ENCODE results near the gene WFIKKN1.

The WFIKKN1 gene

DNA sequence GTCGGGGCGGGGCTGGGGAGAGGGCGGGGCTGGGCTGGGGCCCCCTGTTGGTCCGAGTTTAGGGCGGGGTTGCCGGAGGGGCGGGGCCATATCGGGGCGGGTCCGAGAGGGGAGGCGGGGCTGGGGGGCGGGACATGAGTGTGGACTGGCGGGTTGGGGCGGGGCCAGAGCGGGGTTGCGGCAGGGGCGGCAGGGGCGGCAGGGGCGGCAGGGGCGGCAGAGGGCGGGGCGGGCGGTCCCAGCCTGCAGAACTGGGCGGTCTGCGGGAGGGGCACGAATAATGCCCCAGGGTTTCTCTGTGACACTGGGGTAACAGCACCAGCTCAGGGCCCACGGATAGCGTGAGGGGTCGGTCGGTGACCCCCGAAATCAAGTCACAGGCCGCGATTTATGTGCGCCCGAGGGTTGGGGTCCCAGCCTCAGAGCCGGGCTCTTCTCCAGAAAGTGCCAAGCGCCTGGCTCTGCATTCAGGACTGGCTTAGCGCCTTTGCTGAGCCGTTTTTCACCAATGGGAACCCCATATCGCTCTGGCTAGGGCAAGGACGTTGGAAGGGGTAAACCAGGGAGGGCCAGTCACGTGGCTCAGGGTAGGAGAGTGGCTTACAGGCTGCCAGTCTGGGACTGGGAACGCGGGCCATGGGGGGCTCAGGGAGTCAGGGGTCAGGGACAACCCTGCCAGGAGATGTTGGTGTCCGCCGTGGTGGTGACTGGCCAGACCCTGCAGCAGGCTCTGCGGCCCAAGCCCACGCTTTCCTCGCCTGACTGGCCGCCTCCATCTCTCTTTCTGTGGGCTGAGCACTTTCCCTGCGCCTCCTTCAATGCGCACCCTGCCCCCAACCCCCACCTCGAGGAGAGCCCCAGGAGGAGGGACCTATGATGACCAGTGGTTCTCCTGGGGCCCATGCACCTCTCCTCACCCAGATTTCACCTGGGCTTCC, 6.6 kb downstream of the WFIKKN1 start:
- DNase-seq (ENCODE audit: low read depth, low spot score): no peak

DNA sequence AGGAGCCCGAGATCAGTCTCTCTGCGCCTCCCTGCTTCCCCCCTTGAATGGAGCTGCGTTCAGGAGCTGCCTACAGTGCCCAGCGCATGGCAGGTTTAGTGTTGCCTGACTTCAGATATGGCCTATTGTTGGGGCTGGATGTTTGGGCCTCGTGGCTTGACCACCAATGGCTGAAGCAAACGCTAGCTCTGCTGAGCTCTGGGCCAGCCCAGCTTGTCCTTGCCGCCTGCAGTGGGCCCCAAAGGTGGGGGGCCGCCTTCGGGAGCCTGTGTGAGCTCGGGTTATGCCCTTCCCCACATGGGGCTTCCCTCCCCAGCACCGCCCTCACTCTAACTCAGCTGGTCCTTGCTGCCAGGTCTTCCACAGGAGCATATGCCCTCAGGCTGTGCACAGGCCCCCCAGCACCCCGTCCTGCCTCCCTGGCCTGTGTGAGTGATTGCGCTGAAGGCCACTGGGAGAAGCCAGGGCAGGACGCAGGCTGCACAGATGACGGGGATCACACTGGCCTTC, 7.3 kb downstream of the WFIKKN1 start:
- DNase-seq (ENCODE audit: low read depth, low spot score): no peak

DNA sequence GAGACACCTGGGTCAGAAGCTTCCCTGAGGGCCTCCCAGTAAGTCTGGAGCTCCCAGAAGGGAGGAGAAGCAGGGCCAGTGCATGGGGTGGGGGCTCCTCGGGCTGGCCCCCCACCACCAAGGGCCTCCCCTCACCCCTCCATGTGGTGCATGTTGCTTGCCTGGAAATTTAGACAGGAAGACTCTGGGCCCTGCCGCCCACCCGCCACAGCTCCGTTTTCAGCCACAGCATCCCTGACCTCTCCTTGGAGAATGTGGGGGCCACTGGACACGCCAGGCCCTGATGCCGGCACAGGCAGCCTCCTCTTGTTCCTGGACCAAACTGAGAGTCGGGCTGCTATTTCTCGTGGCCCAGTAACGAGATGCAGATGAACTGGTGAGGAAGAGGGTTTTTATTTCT, 8.1 kb downstream of the WFIKKN1 start:
- DNase-seq (ENCODE audit: low read depth, low spot score): no peak

DNA sequence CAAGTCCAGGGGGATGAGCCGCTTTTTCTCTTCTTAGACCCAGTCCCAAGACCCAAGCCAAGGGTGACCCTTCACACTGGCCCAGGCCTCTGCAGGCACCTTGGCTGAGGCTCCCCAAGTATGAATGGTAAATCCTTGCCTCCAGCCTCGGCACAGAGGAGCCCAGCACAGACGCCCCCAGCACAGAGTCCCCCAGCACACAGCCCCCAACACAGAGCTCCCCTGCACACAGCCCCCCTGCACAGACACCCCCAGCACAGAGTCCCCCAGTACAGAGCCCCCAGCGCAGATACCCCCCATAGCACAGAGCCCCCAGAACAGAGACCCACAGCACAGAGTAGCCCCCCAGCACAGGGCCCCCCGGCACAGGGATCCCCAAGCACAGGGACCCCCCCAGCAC, 9.8 kb downstream of the WFIKKN1 start:
- no peak for DNase-seq (ENCODE audit: low read depth, low spot score)

DNA sequence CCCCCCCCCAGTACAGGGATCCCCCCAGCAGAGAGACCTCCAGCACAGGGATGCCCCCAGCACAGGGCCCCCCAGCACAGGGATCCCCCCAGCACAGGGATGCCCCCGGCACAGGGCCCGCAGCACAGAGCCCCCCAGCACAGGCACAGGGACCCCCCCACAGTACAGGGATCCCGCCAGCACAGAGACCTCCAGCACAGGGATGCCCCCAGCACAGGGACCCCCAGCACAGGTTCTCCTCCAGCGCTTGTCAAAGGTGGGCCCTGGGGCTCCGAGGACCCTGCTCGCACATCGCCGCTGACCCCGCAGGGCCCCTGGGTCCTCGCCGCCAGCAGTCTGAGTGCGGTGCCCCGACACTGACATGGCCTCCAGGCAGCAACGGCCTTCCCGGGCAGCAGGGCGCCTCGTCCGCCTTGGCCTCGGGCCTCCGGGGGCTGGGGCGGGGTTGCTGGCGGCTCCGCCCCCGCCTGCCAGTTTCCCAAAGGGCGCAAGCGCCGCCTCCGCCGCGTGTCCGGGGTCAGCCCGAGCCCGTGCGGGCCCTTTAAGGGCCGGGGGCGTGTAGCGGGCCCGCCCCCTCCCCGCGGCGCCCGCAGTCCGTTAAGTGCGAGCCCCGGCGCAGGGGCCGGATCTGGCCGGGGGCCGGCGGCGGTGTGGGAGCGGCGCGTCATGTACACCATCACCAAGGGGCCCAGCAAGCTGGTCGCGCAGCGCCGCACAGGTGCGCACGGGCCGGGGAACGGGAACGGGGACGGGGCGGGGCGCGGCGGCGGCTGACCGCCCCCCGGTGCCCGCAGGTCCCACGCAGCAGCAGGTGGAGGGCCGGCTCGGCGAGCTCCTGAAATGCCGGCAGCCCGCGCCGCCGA, 10.8 kb downstream of the WFIKKN1 start, which contains the start of gene MCRIP2:
Gene MCRIP2 (plus strand): TSS at position 503 of the 863 bp plus-strand sequence. CDS start 164 bp downstream, at position 667.
- DNase-seq (ENCODE audit: low read depth, low spot score): no peak

DNA sequence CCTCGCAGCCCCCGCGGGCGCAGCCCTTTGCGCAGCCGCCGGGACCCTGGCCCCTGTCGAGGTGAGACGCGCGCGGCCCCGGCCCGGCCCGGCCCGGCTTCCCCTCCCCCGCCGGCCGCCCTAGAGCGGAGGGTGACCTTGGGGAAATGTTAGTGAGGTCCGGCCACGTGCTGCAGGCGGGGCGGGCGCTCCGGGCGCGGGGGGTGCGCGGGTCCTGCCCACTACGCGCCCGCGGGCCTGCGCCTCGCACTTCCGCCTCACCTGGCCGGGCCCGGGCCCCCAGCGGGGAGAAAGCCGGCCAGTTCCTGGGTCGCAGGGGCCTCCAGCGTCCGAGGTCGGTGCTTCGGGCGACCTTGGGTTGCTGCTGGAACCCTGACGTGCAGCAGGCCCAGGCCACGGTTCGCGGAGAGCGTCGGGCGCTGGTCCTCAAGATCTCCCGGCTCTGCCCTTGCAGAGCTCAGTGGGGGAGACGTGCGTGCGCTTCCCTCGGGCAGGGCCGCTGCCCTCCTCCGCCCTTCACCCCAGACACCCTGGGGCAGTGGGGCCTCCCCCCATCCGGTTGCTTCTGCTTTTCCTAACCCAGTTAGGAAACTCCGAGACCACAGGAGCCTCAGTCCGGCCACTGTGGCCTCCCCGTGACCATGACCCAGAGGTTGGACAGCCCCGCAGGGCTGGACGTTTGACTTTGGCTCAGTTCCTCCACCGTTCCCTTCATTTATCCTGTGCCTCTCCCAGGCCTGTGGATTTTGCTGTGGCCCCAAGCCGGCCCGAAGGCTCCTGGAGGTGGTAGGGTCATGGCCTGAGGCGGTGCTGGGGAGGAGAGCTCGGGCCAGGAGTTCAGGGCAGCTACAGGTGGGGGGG, 11.6 kb downstream of the WFIKKN1 start:
- DNase-seq (ENCODE audit: low read depth, low spot score): no peak

DNA sequence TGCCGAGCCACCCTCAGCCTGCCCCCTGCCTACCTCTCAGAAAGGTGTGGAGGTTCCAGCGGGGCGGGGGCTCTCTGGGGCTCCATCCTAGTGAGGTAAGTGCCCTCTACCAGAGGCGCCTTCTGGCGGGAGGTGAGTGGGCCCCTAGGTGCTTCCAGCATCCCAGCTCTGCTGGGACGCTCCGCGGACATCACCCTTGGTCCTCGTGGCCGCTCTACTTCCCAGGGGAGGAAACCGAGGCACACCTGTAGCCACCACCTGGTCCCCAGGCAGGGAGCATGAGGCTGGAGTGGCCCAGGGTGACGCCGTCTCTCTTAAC, 12.2 kb downstream of the WFIKKN1 start:
- DNase-seq (ENCODE audit: low read depth, low spot score): no peak

DNA sequence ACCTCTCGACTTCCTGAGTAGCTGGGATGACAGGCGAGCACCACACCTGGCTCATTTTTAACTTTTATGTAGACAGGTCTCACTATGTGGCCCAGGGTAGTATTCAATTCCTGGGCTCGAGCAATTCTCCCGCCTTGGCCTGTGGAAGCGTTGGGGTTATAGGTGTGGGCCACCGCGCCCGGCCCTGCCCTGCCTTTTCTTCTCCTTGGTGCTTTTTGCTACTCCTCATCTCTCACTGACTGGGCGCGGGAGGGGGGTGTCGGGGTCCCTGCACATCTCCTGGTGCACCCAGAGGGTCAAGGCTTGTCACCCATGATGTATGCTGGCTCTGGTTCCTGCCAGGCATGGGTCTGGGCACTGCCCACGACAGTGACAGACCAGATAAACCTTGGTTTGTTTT, 13.8 kb downstream of the WFIKKN1 start:
- no peak for DNase-seq (ENCODE audit: low read depth, low spot score)

DNA sequence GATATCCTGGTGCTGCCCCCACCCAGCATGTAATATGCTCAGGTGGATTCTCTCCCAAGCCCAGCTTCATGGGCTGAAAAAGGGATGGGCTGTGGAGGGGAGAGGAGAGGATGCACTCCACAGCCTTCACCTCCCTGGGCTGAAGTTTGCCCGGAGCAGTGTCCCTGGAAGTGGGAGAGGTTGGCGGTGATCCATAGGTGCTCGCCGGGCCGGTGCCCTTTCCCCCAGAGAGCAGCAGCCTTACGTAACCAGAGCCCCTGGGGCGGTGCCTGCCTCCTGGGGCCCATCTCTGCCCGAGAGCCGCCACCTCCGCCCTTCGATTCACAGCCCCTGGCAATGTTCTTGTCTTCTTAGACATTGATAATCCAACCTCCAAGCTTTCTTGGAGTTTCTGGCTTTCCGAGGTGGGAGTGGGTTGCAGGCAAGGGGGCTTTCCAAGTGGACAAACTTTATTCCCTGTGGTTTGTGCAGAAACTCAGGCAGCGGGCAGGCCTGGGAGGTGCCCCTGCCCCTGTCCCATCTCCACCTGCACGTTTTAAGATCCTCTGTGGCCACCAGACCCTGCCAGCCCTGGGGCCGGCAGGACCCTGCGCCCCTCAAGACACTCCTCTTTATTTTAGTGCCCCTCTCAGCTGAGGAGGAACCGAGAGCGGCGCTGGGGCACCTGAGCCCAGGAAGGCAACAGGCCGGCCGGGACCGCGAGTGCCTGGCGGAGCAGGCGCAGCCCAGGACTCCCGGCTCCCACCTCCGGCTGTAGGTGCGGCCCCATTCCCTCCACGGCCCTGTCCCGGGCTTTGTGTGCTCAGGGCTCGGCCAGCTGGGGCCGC, 15.3 kb downstream of the WFIKKN1 start:
- no peak for DNase-seq (ENCODE audit: low read depth, low spot score)

DNA sequence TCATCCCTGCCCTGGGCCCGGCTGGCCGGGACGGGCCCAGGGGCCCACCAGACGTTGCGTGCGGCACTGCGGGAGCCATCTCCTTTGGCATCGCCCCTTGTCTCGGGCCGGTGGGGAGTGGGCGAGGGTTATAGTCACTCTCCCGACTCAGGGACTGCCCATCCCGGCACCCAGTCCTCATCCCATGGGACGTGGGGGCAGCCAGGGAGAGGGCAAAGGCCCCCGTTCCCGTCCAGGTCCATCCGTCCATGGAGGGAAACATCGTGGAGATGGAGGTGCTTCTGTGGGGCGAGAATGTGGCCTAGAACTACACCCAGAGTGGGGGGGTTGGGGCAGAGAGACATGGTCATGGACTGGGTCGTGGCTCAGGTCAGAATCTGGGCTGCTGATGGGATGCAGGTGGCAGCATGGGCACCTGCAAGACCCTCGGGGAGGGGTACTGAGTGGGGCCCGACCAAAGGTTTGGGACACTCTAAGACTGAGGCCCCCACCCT, 15.9 kb downstream of the WFIKKN1 start:
- no peak for DNase-seq (ENCODE audit: low read depth, low spot score)

DNA sequence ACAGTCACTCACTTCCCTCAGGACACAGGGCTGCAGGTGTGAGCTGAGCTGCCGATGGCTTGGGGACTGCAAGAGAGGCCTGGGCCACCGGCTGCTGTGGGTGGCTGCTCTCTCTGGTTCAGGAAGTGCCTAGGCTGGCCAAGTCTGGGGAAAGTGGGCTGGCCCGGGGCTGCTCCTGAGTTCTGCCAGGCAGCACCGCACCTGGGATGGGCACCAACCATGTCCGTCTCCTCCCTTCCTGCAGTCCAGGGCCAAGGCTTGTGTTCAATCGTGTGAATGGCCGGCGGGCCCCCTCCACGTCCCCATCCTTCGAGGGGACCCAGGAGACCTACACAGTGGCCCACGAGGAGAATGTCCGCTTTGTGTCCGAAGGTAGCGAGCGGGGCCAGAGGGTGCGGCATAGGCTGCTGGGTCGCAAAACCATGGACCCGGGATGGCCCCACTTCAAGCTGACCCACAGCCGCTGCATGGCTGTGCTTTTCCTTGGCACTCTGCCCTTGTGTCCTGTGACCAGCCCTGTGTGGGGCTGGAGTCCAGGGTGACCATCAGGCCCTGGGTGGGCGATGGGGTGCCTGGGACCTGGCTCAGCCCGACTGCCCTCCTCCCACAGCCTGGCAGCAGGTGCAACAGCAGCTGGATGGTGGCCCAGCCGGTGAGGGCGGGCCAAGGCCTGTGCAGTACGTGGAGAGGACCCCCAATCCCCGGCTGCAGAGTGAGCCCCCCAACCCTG, 16.6 kb downstream of the WFIKKN1 start:
- DNase-seq (ENCODE audit: low read depth, low spot score): no peak

DNA sequence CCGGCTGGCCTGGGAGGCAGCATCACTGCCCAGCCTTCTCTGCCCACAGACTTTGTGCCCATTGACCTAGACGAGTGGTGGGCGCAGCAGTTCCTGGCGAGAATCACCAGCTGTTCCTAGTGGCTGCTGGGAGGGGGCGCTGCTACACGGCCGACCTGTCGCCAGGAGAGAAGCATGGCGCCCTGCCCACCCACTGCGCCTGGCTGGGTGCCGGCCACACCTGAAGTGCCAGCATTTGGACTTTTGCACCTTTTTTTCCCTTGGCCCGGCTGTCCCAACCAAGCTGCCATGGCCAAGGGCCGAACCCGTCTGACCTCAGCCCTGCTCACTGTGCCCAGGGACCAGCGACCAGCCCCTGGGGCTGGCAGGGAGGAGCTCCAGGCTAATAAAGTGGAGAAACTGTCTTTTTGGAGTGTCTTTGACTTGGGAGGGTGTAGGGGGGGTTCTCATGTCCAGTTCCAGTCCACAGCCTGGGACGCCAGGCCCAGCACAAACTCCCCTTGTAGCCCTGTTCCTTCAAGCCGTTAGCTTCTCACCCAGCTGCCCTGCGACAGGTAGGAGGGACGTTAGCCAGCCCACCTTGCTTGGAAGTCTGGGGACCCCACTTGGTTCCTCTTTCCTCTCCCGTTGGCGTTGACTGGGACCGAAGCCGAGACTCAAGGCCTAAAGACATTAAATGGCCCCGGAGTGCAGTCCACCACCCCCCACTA, 17.4 kb downstream of the WFIKKN1 start:
- no peak for DNase-seq (ENCODE audit: low read depth, low spot score)

DNA sequence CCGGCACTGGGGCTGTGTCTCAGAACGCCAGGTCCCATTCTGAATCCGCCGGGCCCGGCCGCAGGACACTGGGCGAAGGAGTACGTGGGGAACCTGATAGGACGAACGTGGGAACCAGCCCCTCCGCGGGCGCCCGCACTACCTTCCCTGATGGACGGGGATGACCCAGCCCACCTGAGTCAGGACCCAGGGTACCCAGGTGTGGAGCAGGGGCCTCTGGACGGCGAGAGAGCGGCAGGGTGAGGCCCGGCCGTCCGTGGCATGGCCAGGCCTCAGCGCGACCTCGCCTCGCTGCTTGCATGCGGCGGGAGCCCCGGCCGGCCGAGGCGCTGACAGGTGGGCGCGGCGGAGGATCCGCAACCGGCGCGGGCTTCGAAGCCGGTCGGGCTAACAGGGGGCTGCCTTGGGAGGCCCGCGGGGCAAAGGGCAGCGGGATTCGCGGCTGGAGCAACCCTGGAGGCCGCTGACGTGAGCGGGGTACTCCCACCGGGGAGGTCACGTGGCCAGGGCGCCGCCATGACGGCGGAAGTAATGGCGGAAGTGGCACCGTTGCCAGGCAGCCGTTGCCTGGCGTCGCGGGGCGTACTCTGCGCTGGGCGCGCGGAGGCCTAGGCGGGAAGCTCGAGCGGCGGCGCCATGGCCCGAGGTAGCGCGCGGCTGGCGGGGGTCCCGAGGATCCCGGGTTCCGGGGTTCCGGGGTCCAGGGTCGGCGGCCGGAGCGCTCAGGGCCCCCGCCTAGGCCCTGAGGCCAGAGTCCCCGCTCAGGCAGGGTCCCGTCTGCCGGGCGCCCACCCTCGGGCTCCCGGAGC, 18.2 kb downstream of the WFIKKN1 start, which contains the start of gene WDR90:
Gene WDR90 (plus strand): TSS at position 585 of the 809 bp plus-strand sequence. CDS start 52 bp downstream, at position 637.
- DNase-seq (ENCODE audit: low read depth, low spot score): peak; percentile 50

DNA sequence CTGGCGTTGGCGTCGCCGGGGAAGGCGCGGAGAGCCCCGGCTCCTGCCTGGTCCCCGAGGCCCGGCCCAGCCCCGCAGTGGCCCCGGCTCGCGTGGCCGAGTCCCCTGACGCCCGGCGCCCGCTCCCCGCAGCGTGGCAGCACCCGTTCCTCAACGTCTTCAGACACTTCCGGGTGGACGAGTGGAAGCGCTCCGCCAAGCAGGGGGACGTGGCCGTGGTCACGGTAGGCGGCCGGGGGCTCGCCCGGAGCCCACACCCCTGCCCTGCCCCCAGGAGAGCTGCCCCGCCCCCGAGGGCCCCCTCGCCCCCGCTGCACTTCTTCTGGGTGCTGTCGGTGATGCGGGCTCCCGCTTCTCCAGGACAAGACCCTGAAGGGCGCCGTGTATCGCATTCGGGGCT, 18.8 kb downstream of the WFIKKN1 start:
- no peak for DNase-seq (ENCODE audit: low read depth, low spot score)

DNA sequence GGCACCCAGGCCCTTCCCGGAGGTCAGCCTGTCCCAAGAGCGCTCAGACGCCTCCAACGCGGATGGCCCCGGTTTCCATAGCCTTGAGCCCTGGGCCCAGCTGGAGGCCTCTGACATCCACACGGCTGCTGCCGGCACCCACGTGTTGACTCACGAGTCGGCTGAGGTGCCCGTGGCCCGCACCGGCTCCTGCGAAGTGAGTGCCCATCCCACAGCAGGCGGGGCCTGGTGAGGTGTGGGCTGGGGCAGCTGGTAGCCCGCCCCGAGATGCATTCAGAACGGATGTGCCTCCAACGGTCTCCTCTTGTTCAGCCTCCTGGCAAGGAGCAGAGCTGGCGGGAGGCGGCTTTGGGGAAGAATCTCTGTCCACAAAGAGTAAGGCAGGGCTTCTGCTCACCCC, 21.1 kb downstream of the WFIKKN1 start:
- no peak for DNase-seq (ENCODE audit: low read depth, low spot score)

DNA sequence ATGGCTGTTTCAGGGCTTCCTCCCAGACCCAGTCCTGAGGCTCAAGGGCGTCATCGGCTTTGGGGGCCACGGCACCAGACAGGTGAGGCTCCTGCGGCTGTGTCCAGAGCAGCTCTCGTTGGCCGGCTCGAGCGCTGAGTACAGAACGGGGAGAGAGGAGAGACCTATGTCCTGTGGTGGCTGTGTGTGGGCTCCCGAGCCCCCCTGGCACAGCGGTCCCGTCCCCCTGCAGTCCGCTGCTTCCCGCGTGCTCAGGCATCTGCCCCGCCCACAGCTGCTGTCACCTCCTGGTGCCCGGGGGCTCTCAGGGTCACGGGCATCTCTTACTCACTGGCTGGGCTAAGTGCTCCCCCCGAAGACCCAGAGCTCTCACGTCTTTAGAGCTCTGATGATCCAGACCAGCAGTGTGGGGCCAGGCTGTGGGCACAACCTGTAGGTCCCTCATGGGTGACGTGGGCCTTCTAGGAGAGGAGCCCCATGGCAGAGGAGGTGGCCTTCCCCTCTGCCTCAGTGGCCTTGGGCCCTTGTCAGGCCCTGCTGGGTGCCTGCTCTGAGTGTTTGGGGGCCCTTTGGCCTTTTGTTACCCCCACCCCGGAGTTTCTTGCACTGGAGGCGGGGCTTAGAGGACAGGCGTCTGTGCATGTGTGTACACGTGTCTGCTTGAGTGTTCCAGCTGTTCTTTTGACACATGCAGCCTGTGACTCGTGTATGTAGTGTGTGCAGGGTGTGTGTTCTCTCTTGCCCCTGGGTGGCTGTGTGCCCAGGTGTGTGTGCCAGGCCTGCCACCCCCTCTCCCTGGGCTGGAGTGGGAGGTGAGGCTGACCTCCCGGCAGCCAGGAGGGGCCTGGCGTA, 21.9 kb downstream of the WFIKKN1 start:
- no peak for DNase-seq (ENCODE audit: low read depth, low spot score)

DNA sequence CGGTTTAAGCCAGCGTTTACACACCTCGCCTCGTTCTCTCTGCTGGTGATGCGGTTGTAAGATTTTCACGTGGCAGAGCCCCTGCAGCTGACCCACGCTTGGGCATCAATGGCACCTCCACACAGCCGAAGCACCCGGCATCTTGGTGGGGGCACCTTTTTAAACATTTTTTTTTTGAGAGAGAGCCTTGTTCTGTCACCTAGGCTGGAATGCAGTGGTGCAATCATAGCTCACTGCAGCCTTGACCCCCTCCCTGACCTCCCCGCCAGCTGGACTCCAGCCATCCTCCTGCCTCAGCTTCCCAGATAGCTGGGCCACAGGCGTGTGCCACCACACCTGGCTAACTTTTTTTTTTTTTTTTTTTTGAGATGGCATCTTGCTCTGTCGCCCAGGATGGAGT, 23.2 kb downstream of the WFIKKN1 start:
- DNase-seq (ENCODE audit: low read depth, low spot score): no peak
